Stomach (tissue), 4 donors: ENCODE data around the gene ARRDC3.

Experiments
- POLR2AphosphoS5 ChIP-seq, 3 donors: sonication (generic); formaldehyde crosslinking; IDR thresholded peaks; one replicate each; pipeline ENCODE4 v1.6.1; 2016; ENCODE audit warnings: antibody characterized with exemption in 3 of 3
- TF ChIP-seq, protein P1 (sequence below), 7 experiments: fragments of 450-650 bp in 4 of 7; fragments of 200-600 bp in 3 of 7; sonication (generic) in 3 of 7; IDR thresholded peaks; one replicate each; pipeline ENCODE4 v1.5.1; 2016 to 2019; ENCODE audit warnings: antibody characterized with exemption in 7 of 7, control low read depth in 2 of 7, mild to moderate bottlenecking in 1 of 7

- TF ChIP-seq, protein P1, sequence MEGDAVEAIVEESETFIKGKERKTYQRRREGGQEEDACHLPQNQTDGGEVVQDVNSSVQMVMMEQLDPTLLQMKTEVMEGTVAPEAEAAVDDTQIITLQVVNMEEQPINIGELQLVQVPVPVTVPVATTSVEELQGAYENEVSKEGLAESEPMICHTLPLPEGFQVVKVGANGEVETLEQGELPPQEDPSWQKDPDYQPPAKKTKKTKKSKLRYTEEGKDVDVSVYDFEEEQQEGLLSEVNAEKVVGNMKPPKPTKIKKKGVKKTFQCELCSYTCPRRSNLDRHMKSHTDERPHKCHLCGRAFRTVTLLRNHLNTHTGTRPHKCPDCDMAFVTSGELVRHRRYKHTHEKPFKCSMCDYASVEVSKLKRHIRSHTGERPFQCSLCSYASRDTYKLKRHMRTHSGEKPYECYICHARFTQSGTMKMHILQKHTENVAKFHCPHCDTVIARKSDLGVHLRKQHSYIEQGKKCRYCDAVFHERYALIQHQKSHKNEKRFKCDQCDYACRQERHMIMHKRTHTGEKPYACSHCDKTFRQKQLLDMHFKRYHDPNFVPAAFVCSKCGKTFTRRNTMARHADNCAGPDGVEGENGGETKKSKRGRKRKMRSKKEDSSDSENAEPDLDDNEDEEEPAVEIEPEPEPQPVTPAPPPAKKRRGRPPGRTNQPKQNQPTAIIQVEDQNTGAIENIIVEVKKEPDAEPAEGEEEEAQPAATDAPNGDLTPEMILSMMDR (IDR thresholded peaks at IDR 0.05), result no peak
- no peak for TF ChIP-seq POLR2AphosphoS5 (IDR thresholded peaks at IDR 0.05)
Observed at GRCh38 chr5:91423871-91424270, 40.8 kb upstream of the ARRDC3 start.
